ENCODE measurements around the gene MAPK1. TPM values are rescaled to one million over a fixed set of nuclear protein-coding genes. Genes with fewer than 3 reads are reported as not detected.

Gene MAPK1
- total RNA-seq, 1 donor = 74.2 TPM

GRCh38 chr22:21868651-21869050 lies 1.2 kb upstream of the MAPK1 start:
- H3K4me3 ChIP-seq (ENCODE audit: low read depth, low read length) = no peak overlapping the region
- no peak for DNase-seq (ENCODE audit: low read depth)
- TF ChIP-seq CTCF (IDR thresholded peaks at IDR 0.05; ENCODE audit: insufficient read depth, low read length) = no peak

GRCh38 chr22:21866833-21867527 lies 465 bp downstream of the MAPK1 start:
- peak; percentile 28 for DNase-seq (ENCODE audit: low read depth)
- H3K4me3 ChIP-seq (ENCODE audit: low read depth, low read length) = peak overlapping the region; percentile 92
- TF ChIP-seq CTCF (IDR thresholded peaks at IDR 0.05; ENCODE audit: insufficient read depth, low read length) = no peak

- no peak for TF ChIP-seq CTCF (IDR thresholded peaks at IDR 0.05; ENCODE audit: insufficient read depth, low read length)
- H3K4me3 ChIP-seq (ENCODE audit: low read depth, low read length) = peak overlapping the region; percentile 92
- DNase-seq (ENCODE audit: low read depth) = peak; percentile 91
These were observed 2.4 kb downstream of the MAPK1 start for GRCh38 chr22:21865041-21865440.

GRCh38 chr22:21862386-21863245 lies 4.8 kb downstream of the MAPK1 start:
- TF ChIP-seq CTCF (IDR thresholded peaks at IDR 0.05; ENCODE audit: insufficient read depth, low read length) = no peak
- DNase-seq (ENCODE audit: low read depth) = no peak
- no peak overlapping the region for H3K4me3 ChIP-seq (ENCODE audit: low read depth, low read length)

GRCh38 chr22:21861851-21862250 lies 5.6 kb downstream of the MAPK1 start:
- DNase-seq (ENCODE audit: low read depth) = no peak
- no peak for TF ChIP-seq CTCF (IDR thresholded peaks at IDR 0.05; ENCODE audit: insufficient read depth, low read length)
- no peak overlapping the region for H3K4me3 ChIP-seq (ENCODE audit: low read depth, low read length)

GRCh38 chr22:21861264-21861848 lies 6.1 kb downstream of the MAPK1 start:
- TF ChIP-seq CTCF (IDR thresholded peaks at IDR 0.05; ENCODE audit: insufficient read depth, low read length) = no peak
- H3K4me3 ChIP-seq (ENCODE audit: low read depth, low read length) = no peak overlapping the region
- no peak for DNase-seq (ENCODE audit: low read depth)

Measured in fibroblast of the aortic adventitia (primary cell).